Panc1 (cell line): ENCODE data around the gene ATM. TPM values are rescaled to one million over a fixed set of nuclear protein-coding genes. Genes with fewer than 3 reads are reported as not detected.
"Not testable (repeated sequence)": the region's sequence is repeated elsewhere in the genome, so short reads cannot be mapped to it uniquely, and the experiment has no call there.

ENCODE experiments used
- ATAC-seq: fragments of 200-7000 bp; cut with Tn5 transposase; 2 replicates; pipeline ENCODE4 v1.9.1; 2020; ENCODE audit warnings: mild to moderate bottlenecking, moderate library complexity
- BruUV-seq: library from RNA; stranded (reverse); fragments of 400-500 nt; replicated peaks from 2 replicates; lab custom pipeline; 2021; lab: Mats Ljungman, UMichigan
- CTCF ChIA-PET: fragments of 300-600 bp; sonication (Branson Sonifier 250); formaldehyde crosslinking; loops from one replicate; lab custom pipeline; 2022; ENCODE audit warnings: antibody characterized with exemption; lab: Charles Lee
- POLR2A ChIA-PET: fragments of 300-600 bp; sonication (Branson Sonifier 250); formaldehyde crosslinking; loops from one replicate; lab custom pipeline; 2022; ENCODE audit warnings: antibody characterized with exemption; lab: Charles Lee
- DNase-seq: peaks from one replicate; pipeline ENCODE4 v3.0.0-alpha.2; 2010; ENCODE audit warnings: low read depth, low spot score
- H3K27ac ChIP-seq: 2 replicates; pipeline ENCODE4 v1.5.1; 2011; ENCODE audit warnings: mild to moderate bottlenecking, low read length, inconsistent platforms
- H3K27me3 ChIP-seq: fragments of 200-500 bp; sonication (Bioruptor generic); 2 replicates; pipeline ENCODE4 v1.6.0; 2014; ENCODE audit warnings: low read length, inconsistent platforms; ENCODE audit not compliant: control insufficient read depth, insufficient read depth
- H3K36me3 ChIP-seq: fragments of 200-500 bp; sonication (Bioruptor generic); 2 replicates; pipeline ENCODE4 v1.5.1; 2014; ENCODE audit warnings: inconsistent platforms, mild to moderate bottlenecking, low read length, moderate library complexity; ENCODE audit not compliant: control insufficient read depth, insufficient read depth
- H3K4me1 ChIP-seq: 2 replicates; pipeline ENCODE4 v1.5.1; 2011; ENCODE audit warnings: inconsistent platforms, mild to moderate bottlenecking, low read length, moderate library complexity; ENCODE audit not compliant: control insufficient read depth, insufficient read depth
- H3K4me3 ChIP-seq, 2 experiments: 2 replicates each; pipeline ENCODE4 v1.5.1; 2011 to 2012; ENCODE audit warnings: low read depth in 2 of 2, low read length in 2 of 2, mild to moderate bottlenecking in 2 of 2, inconsistent platforms in 1 of 2, moderate library complexity in 1 of 2
- H3K9me3 ChIP-seq: fragments of 200-500 bp; sonication (Bioruptor generic); 2 replicates; pipeline ENCODE4 v1.5.1; 2014; ENCODE audit warnings: low read depth, mild to moderate bottlenecking, inconsistent platforms, low read length, moderate library complexity; ENCODE audit not compliant: control insufficient read depth, insufficient read depth
- POLR2AphosphoS5 ChIP-seq: IDR thresholded peaks from 2 replicates; pipeline ENCODE4 v1.6.1; 2012; ENCODE audit warnings: mild to moderate bottlenecking, low read depth, low read length, moderate library complexity
- SIN3A ChIP-seq: IDR thresholded peaks from 2 replicates; pipeline ENCODE4 v1.6.1; 2012; ENCODE audit warnings: low read depth, mild to moderate bottlenecking, low read length, moderate library complexity, borderline replicate concordance; ENCODE audit not compliant: insufficient read depth
- TCF7L2 ChIP-seq: IDR thresholded peaks from 2 replicates; pipeline ENCODE4 v1.6.1; 2011; ENCODE audit warnings: mild to moderate bottlenecking, low read depth, low read length, inconsistent platforms
- in situ Hi-C: cut with HindIII; loops from 2 replicates; pipeline ENCODE4 v1.10.0; 2016; ENCODE audit warnings: low sequenced_read_pairs, low pct_unique_long_range_greater_than_20kb
- intact Hi-C: fragments of 100-400 bp; cut with micrococcal nuclease; formaldehyde crosslinking; loops from one replicate; pipeline ENCODE4 v1.10.0; 2022; ENCODE audit not compliant: unreplicated experiment
- total RNA-seq: library from RNA; stranded (reverse); gene quantifications from one replicate; pipeline ENCODE4 v1.2.1, GENCODE V29; 2021; ENCODE audit not compliant: unreplicated experiment
- TF ChIP-seq, protein P1 (sequence below), 2 experiments: IDR thresholded peaks; 2 replicates each; pipeline ENCODE4 v1.6.1; 2011 to 2012; ENCODE audit warnings: low read depth in 2 of 2, control low read depth in 1 of 2, low read length in 1 of 2, mild to moderate bottlenecking in 1 of 2, moderate library complexity in 1 of 2; ENCODE audit not compliant: insufficient read depth in 1 of 2
- TF ChIP-seq, protein P2 (sequence below): fragments of 450-650 bp; IDR thresholded peaks from 2 replicates; pipeline ENCODE4 v1.5.1; 2017; ENCODE audit warnings: mild to moderate bottlenecking

Gene ATM
- total RNA-seq, 1 experiment from 2014 or later: 95.6 TPM

DNA sequence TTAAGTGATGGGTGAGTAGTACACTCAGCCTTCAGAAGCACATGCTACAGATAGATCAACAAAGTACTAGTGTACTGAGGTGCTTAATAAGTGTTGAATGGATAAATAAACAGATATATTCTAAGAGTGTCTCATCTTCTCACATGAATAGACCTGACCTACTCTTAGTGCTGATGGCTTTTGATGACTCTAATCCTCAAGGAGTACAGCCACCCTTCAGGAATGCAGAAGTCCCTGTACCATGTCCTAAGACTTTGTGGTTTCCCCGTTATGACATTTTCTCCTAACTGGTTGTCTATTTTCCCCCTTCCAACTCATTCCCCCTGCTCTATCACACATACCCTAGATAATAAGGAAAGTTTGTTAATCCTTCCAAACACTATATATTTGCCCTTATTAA lies 182.8 kb downstream of the ATM start:
- intact Hi-C loops (no loop called here), in situ Hi-C loops (no loop called here)
- Histone ChIP-seq H3K36me3 (no peaks in the 10 kb centered on the region), H3K4me1 (no peaks in the 10 kb centered on the region), H3K9me3 (no peaks in the 10 kb centered on the region), H3K27me3 (no peaks in the 10 kb centered on the region), H3K27ac (no peak overlapping the region), H3K4me3 (no peak overlapping the region)
- TF ChIP-seq, protein P1, sequence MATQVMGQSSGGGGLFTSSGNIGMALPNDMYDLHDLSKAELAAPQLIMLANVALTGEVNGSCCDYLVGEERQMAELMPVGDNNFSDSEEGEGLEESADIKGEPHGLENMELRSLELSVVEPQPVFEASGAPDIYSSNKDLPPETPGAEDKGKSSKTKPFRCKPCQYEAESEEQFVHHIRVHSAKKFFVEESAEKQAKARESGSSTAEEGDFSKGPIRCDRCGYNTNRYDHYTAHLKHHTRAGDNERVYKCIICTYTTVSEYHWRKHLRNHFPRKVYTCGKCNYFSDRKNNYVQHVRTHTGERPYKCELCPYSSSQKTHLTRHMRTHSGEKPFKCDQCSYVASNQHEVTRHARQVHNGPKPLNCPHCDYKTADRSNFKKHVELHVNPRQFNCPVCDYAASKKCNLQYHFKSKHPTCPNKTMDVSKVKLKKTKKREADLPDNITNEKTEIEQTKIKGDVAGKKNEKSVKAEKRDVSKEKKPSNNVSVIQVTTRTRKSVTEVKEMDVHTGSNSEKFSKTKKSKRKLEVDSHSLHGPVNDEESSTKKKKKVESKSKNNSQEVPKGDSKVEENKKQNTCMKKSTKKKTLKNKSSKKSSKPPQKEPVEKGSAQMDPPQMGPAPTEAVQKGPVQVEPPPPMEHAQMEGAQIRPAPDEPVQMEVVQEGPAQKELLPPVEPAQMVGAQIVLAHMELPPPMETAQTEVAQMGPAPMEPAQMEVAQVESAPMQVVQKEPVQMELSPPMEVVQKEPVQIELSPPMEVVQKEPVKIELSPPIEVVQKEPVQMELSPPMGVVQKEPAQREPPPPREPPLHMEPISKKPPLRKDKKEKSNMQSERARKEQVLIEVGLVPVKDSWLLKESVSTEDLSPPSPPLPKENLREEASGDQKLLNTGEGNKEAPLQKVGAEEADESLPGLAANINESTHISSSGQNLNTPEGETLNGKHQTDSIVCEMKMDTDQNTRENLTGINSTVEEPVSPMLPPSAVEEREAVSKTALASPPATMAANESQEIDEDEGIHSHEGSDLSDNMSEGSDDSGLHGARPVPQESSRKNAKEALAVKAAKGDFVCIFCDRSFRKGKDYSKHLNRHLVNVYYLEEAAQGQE (IDR thresholded peaks at IDR 0.05; ENCODE audit: insufficient read depth in 1 of 2, low read depth in 2 of 2, low read length in 1 of 2): no peak
- TF ChIP-seq, protein P2, sequence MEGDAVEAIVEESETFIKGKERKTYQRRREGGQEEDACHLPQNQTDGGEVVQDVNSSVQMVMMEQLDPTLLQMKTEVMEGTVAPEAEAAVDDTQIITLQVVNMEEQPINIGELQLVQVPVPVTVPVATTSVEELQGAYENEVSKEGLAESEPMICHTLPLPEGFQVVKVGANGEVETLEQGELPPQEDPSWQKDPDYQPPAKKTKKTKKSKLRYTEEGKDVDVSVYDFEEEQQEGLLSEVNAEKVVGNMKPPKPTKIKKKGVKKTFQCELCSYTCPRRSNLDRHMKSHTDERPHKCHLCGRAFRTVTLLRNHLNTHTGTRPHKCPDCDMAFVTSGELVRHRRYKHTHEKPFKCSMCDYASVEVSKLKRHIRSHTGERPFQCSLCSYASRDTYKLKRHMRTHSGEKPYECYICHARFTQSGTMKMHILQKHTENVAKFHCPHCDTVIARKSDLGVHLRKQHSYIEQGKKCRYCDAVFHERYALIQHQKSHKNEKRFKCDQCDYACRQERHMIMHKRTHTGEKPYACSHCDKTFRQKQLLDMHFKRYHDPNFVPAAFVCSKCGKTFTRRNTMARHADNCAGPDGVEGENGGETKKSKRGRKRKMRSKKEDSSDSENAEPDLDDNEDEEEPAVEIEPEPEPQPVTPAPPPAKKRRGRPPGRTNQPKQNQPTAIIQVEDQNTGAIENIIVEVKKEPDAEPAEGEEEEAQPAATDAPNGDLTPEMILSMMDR: no peak
- no peak for TF ChIP-seq SIN3A
- no peak for TF ChIP-seq POLR2AphosphoS5
- no peak for TF ChIP-seq TCF7L2
- DNase-seq (no peak), ATAC-seq (no peak)
- BruUV-seq: no TSS peak
- ChIA-PET CTCF (no interaction called here), POLR2A (no interaction called here)

DNA sequence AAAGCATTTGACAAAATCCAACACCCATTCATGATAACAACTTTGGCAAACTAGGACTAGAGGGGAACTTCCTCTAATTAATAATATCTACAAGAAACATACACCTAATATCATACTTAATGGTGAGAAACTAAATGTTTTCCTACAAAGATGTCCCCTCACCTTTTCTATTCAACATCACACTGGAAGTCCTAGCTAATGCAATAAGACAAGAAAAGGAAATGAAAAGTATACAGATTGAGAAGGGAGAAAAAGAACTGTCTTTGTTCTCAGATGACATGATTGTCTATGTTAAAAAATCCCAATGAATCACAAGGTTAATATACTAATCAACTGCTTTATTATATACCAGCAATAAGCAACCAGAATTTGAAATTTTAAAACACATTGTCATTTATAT lies 192.1 kb downstream of the ATM start:
- TF ChIP-seq SIN3A: no peak
- TF ChIP-seq TCF7L2: no peak
- no peak for ATAC-seq
- DNase-seq: no peak
- CTCF ChIA-PET: no interaction called here
- H3K36me3 ChIP-seq: no peaks in the 10 kb centered on the region
- POLR2A ChIA-PET: no interaction called here
- H3K9me3 ChIP-seq: 0 out of 2 replicates have a peak, but pooled peaks cover 2% of the 10 kb centered on the region
- no peaks in the 10 kb centered on the region for H3K4me1 ChIP-seq
- intact Hi-C loops: no loop called here
- BruUV-seq: no TSS peak
- in situ Hi-C loops: no loop called here
- H3K27me3 ChIP-seq: no peaks in the 10 kb centered on the region
- no peak overlapping the region for H3K4me3 ChIP-seq
- no peak overlapping the region for H3K27ac ChIP-seq

DNA sequence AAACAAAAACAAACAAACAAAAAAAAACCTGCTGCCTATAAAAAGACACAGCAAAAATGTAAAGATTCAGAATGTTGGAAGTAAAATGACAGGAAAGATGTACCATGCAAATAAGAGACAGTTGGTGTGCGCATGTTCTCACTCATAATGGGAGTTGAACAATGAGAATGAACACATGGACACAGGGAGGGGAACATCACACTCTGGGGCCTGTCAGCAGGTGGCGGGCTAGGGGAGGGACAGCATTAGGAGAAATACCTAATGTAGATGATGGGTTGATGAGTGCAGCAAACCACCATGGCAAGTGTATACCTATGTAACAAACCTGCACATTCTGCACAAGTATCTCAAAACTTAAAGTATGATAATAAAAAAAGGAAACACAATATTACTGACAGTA lies 194.7 kb downstream of the ATM start:
- H3K4me3 ChIP-seq, H3K27ac ChIP-seq, H3K36me3 ChIP-seq, BruUV-seq, H3K4me1 ChIP-seq, CTCF ChIA-PET, in situ Hi-C loops, H3K9me3 ChIP-seq, H3K27me3 ChIP-seq: not testable (repeated sequence)
- ATAC-seq (peak; percentile 82), DNase-seq (peak; percentile 17)
- intact Hi-C loops: loop anchor here (2.0 kb wide), 1 partner anchor 237 kb away; no protein-coding TSS in a partner anchor
- TF ChIP-seq, protein P2: peak; percentile 84
- POLR2A ChIA-PET: interaction anchor here (0.7 kb wide), 1 partner anchor 14 kb away, joined by 4 read pairs; no protein-coding TSS in a partner anchor

Other genes with a start within 250 kb of the ATM start
- 56.5 TPM for gene CUL5, start 214.2 kb upstream of the ATM start, total RNA-seq
- 97.5 TPM for gene ACAT1, start 101.5 kb upstream of the ATM start, total RNA-seq
- gene NPAT, start 429 bp upstream of the ATM start, total RNA-seq: 16.6 TPM
- gene C11orf65, start 244.5 kb downstream of the ATM start, total RNA-seq: 0.18 TPM